Gastrocnemius medialis (tissue), 4 donors: Measurements from ENCODE around the gene VSTM1.

Source experiments
- CTCF ChIP-seq, 5 experiments: fragments of 450-650 bp in 3 of 5; fragments of 200-600 bp in 2 of 5; sonication (generic) in 2 of 5; IDR thresholded peaks in 4 of 5; conservative IDR thresholded peaks in 1 of 5; 1 replicate in 4 of 5; 2 replicates in 1 of 5; pipeline ENCODE4 v1.5.1; 2016 to 2019; ENCODE audit warnings: antibody characterized with exemption in 5 of 5, mild to moderate bottlenecking in 3 of 5, moderate library complexity in 3 of 5
- POLR2A ChIP-seq, 2 donors: fragments of 450-650 bp; IDR thresholded peaks; one replicate each; pipeline ENCODE4 v1.6.1; 2017; ENCODE audit warnings: antibody characterized with exemption in 2 of 2, mild to moderate bottlenecking in 2 of 2, moderate library complexity in 2 of 2

GRCh38 chr19:54021932-54022331, 41.8 kb downstream of the VSTM1 start:
- TF ChIP-seq POLR2A (IDR thresholded peaks at IDR 0.05) (no peak), CTCF (IDR thresholded peaks at IDR 0.05 in 4 of 5, conservative IDR thresholded peaks at IDR 0.05 in 1 of 5) (no peak)
